ENCODE results near the gene EDA. TPM values are rescaled to one million over a fixed set of nuclear protein-coding genes. Genes with fewer than 3 reads are reported as not detected.
A peak's percentile ranks its signal among the peaks of the same experiment; 100 is the strongest.

Gene EDA
- total RNA-seq, 1 donor from 2014 or later = 1.8 TPM

DNA sequence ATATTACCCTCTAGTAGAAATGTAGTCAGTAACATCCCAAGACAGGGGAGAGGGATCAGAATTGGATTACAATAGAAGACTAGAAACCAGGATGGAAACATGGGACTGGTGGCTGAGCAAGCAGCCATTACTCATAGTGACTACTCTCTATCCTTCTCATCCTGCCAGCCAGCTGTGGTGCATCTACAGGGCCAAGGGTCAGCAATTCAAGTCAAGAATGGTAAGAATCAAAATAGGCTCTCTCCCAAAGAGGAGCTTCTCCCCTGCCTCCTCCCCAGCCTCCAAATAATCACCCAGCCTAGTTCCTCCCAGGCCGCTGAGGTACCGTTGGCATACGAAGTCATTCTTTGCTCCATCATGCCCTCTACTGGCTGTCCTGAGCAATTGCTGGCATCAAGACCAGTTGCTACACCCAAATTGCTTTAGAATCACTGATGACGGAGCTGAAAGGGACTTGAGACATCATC, 414.4 kb downstream of the EDA start:
- H3K4me3 Mint-ChIP-seq = no peak overlapping the region
- intact Hi-C loops (cut with micrococcal nuclease) = loop anchor here (2.0 kb wide), 1 partner anchor 492 kb away; no protein-coding TSS in a partner anchor
- peak; percentile 83 for DNase-seq
- peaks cover 20% of the 10 kb centered on the region for H3K4me1 Mint-ChIP-seq
- H3K27me3 Mint-ChIP-seq = no peaks in the 10 kb centered on the region
- H3K9me3 Mint-ChIP-seq = no peaks in the 10 kb centered on the region
- H3K27ac Mint-ChIP-seq = no peak overlapping the region
- H3K36me3 Mint-ChIP-seq (ENCODE audit: low read depth) = no peaks in the 10 kb centered on the region

GRCh38 chrX:70032792-70033191, 416.9 kb downstream of the EDA start:
- H3K36me3 Mint-ChIP-seq (ENCODE audit: low read depth) = no peaks in the 10 kb centered on the region
- H3K27ac Mint-ChIP-seq = no peak overlapping the region
- peaks cover 7% of the 10 kb centered on the region for H3K4me1 Mint-ChIP-seq
- no peaks in the 10 kb centered on the region for H3K27me3 Mint-ChIP-seq
- DNase-seq = no peak
- H3K4me3 Mint-ChIP-seq = no peak overlapping the region
- no peaks in the 10 kb centered on the region for H3K9me3 Mint-ChIP-seq
- intact Hi-C loops (cut with micrococcal nuclease) = loop anchor here (1.0 to 2.0 kb wide), 2 partner anchors 64 to 101 kb away; partner anchors contain the start of gene IGBP1

GRCh38 chrX:70033348-70034051, 417.6 kb downstream of the EDA start:
- Mint-ChIP-seq H3K27ac (no peak overlapping the region), H3K27me3 (no peaks in the 10 kb centered on the region), H3K4me3 (no peak overlapping the region), H3K4me1 (peaks cover 7% of the 10 kb centered on the region), H3K36me3 (ENCODE audit: low read depth) (no peaks in the 10 kb centered on the region), H3K9me3 (no peaks in the 10 kb centered on the region)
- intact Hi-C loops (cut with micrococcal nuclease) = loop anchor here (1.0 to 2.0 kb wide), 2 partner anchors 63 to 100 kb away; partner anchors contain the start of gene IGBP1
- DNase-seq = peak; percentile 71

DNA sequence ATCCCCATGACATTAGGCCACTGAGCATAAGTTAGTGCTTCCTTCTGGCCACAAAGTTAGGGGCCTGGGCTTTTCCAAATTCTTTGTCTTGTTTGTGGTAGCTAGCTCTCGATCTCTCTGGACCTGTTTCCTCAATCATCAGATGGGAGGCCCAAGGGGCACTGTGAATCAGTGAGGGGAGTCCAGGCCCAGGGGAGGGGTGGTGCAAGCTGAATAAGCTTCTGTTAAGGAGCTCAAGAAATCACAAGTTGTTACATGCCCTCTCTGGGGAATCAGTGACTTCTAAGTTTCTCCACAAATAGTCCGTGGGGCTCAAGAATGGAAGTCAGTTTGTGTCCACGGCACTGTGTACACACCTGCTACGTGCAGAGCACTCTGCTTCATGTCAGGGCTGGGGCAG, 418.7 kb downstream of the EDA start:
- H3K4me1 Mint-ChIP-seq = peaks cover 7% of the 10 kb centered on the region
- no peak overlapping the region for H3K27ac Mint-ChIP-seq
- DNase-seq = no peak
- H3K4me3 Mint-ChIP-seq = no peak overlapping the region
- no peaks in the 10 kb centered on the region for H3K27me3 Mint-ChIP-seq
- H3K9me3 Mint-ChIP-seq = no peaks in the 10 kb centered on the region
- H3K36me3 Mint-ChIP-seq (ENCODE audit: low read depth) = no peaks in the 10 kb centered on the region
- intact Hi-C loops (cut with micrococcal nuclease) = no loop called here

DNA sequence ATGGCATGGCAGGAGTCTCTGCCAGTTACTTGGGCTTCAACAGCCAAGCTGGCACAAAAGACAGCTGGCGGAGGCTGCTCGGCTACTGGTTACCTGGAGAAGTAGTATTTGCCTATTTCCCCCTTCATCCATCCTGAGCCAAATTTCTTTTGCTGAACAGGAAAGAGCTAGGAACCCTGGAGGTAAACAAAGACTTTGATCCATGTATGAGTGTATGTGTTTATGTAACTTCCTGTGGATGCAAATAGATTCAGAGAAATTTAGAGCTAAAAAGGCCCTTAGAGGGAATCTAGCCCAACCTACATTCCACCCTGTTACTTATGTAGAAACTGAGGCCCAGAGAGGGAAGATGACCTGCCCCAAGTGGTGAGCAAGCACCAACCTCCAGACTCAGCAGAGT, 422.6 kb downstream of the EDA start:
- DNase-seq = no peak
- intact Hi-C loops (cut with micrococcal nuclease) = no loop called here
- Mint-ChIP-seq H3K36me3 (ENCODE audit: low read depth) (no peaks in the 10 kb centered on the region), H3K27me3 (no peaks in the 10 kb centered on the region), H3K4me1 (no peaks in the 10 kb centered on the region), H3K4me3 (no peak overlapping the region), H3K9me3 (no peaks in the 10 kb centered on the region), H3K27ac (no peak overlapping the region)

DNA sequence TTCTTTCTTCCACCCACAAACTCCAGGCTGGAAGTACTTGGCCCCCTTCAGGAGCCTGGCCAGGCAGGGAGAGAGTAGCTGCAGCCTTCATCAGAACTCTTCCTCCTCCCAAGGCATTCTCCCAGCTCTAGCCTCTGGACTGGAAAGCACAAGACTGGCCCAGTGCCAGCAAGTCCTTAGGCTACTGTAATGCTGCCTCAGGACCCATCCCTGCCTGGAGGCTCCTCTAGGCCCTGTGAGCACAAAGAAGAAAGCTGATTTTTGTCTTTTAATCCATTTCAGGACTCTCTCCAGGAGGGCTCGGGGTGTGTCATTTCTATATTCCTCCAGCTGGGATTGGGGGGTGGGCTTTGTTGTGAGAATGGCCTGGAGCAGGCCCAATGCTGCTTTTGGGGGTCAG, 423.0 kb downstream of the EDA start:
- H3K4me3 Mint-ChIP-seq = no peak overlapping the region
- H3K27ac Mint-ChIP-seq = no peak overlapping the region
- no peaks in the 10 kb centered on the region for H3K4me1 Mint-ChIP-seq
- H3K27me3 Mint-ChIP-seq = no peaks in the 10 kb centered on the region
- H3K9me3 Mint-ChIP-seq = no peaks in the 10 kb centered on the region
- no peak for DNase-seq
- intact Hi-C loops (cut with micrococcal nuclease) = no loop called here
- no peaks in the 10 kb centered on the region for H3K36me3 Mint-ChIP-seq (ENCODE audit: low read depth)

- no peak overlapping the region for H3K27ac Mint-ChIP-seq
- intact Hi-C loops (cut with micrococcal nuclease) = no loop called here
- H3K4me1 Mint-ChIP-seq = no peaks in the 10 kb centered on the region
- no peak overlapping the region for H3K4me3 Mint-ChIP-seq
- no peaks in the 10 kb centered on the region for H3K27me3 Mint-ChIP-seq
- DNase-seq = no peak
- no peaks in the 10 kb centered on the region for H3K36me3 Mint-ChIP-seq (ENCODE audit: low read depth)
- H3K9me3 Mint-ChIP-seq = no peaks in the 10 kb centered on the region
These were observed 423.8 kb downstream of the EDA start for GRCh38 chrX:70039758-70040157.

DNA sequence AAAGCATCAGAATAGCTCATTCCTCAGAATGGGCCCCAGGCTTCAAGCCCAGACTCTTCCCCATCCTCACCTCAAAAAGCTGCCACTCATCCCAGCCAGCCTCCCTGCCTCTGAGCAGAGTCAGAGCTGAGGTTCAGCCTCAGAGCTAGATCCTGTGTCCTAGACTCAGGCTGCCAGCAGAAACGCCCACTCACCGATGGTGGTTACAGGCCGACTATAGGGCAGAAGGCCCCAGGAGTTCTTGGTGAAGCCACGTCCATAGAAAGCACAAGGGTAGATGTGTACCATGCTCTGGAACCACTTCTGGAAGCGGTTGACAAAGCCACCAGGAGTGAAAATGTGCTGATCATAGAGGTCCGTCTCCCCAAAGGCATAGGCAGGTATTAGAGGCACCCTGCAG, 426.1 kb downstream of the EDA start:
- intact Hi-C loops (cut with micrococcal nuclease) = no loop called here
- Mint-ChIP-seq H3K27ac (no peak overlapping the region), H3K4me1 (no peaks in the 10 kb centered on the region), H3K27me3 (no peaks in the 10 kb centered on the region), H3K9me3 (no peaks in the 10 kb centered on the region), H3K4me3 (no peak overlapping the region), H3K36me3 (ENCODE audit: low read depth) (no peaks in the 10 kb centered on the region)
- no peak for DNase-seq

- no peaks in the 10 kb centered on the region for H3K36me3 Mint-ChIP-seq (ENCODE audit: low read depth)
- H3K27ac Mint-ChIP-seq = no peak overlapping the region
- H3K9me3 Mint-ChIP-seq = no peaks in the 10 kb centered on the region
- no peaks in the 10 kb centered on the region for H3K27me3 Mint-ChIP-seq
- DNase-seq = no peak
- intact Hi-C loops (cut with micrococcal nuclease) = no loop called here
- H3K4me1 Mint-ChIP-seq = no peaks in the 10 kb centered on the region
- no peak overlapping the region for H3K4me3 Mint-ChIP-seq
These were observed 426.8 kb downstream of the EDA start for GRCh38 chrX:70042399-70043371.

DNA sequence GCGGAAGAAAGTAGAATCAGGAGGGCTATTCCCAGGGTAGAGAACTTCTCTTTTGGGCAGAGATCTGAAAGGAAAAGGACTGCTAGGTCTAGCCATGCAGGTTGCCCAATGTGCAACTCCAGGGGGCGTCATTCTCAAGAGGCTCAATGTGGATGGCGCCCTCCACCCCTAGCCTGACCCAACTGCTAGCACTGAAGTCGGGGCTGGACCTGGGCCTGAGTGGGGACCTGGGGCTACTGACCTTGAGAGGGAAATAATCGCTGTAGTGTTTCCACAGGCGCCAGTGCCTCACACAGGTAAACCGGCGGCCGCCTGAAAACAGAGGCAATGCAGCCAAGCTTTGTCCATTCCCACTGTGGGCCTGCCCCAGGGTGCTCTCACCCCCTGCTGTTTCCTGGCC, 427.8 kb downstream of the EDA start:
- no peaks in the 10 kb centered on the region for H3K9me3 Mint-ChIP-seq
- H3K27me3 Mint-ChIP-seq = no peaks in the 10 kb centered on the region
- H3K4me1 Mint-ChIP-seq = no peaks in the 10 kb centered on the region
- no peak overlapping the region for H3K27ac Mint-ChIP-seq
- no peaks in the 10 kb centered on the region for H3K36me3 Mint-ChIP-seq (ENCODE audit: low read depth)
- H3K4me3 Mint-ChIP-seq = no peak overlapping the region
- intact Hi-C loops (cut with micrococcal nuclease) = no loop called here
- no peak for DNase-seq

GRCh38 chrX:70044541-70045245, 428.8 kb downstream of the EDA start:
- no peaks in the 10 kb centered on the region for H3K36me3 Mint-ChIP-seq (ENCODE audit: low read depth)
- H3K9me3 Mint-ChIP-seq = no peaks in the 10 kb centered on the region
- intact Hi-C loops (cut with micrococcal nuclease) = no loop called here
- H3K4me3 Mint-ChIP-seq = no peak overlapping the region
- DNase-seq = no peak
- H3K27ac Mint-ChIP-seq = no peak overlapping the region
- no peaks in the 10 kb centered on the region for H3K4me1 Mint-ChIP-seq
- no peaks in the 10 kb centered on the region for H3K27me3 Mint-ChIP-seq

DNA sequence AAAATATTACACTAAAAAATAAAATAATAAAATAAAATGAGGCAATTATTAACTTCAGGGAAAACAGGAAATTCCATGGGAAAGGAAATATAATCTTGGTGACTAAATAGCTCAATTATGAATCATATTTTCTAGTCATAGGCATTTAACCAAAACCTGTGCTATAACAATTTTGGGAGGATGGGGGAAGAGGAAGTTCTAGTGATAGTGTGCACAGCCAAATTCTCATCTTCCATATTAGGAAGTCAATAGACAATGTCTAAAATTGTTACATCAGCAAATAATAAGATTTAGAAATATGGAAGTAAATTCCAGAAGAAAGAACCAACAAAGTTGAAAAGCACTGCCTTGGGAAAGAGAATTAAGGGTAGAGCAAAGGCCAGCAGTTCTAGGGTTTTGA, 431.1 kb downstream of the EDA start:
- H3K27me3 Mint-ChIP-seq = no peaks in the 10 kb centered on the region
- DNase-seq = no peak
- no peak overlapping the region for H3K27ac Mint-ChIP-seq
- intact Hi-C loops (cut with micrococcal nuclease) = no loop called here
- no peaks in the 10 kb centered on the region for H3K9me3 Mint-ChIP-seq
- no peaks in the 10 kb centered on the region for H3K36me3 Mint-ChIP-seq (ENCODE audit: low read depth)
- no peak overlapping the region for H3K4me3 Mint-ChIP-seq
- no peaks in the 10 kb centered on the region for H3K4me1 Mint-ChIP-seq

DNA sequence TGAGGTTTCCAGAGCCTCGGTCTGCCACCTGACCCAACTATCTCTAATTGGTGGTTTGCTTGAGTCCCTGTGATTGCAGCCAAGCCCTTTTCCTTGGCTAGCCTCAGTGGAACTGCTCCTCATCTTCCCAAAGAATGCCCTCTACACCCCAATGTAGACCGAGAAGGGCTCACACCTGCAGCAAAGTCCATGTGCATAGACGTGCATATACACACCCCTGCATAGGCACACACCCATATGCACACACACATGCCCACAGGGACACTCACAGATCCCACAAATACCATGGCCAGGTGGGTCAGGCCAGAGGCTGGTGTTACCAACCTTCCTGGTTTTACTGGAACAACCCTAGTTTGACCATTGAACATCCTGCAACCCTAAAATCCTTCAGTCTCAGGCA, 433.5 kb downstream of the EDA start:
- Mint-ChIP-seq H3K9me3 (no peaks in the 10 kb centered on the region), H3K4me1 (no peaks in the 10 kb centered on the region), H3K27ac (no peak overlapping the region), H3K36me3 (ENCODE audit: low read depth) (no peaks in the 10 kb centered on the region), H3K4me3 (no peak overlapping the region), H3K27me3 (no peaks in the 10 kb centered on the region)
- DNase-seq = no peak
- intact Hi-C loops (cut with micrococcal nuclease) = no loop called here

- Mint-ChIP-seq H3K4me1 (no peaks in the 10 kb centered on the region), H3K27ac (no peak within 1 kb of the TSS), H3K36me3 (ENCODE audit: low read depth) (no peaks in the 10 kb centered on the region), H3K27me3 (no peaks in the 10 kb centered on the region), H3K9me3 (no peaks in the 10 kb centered on the region), H3K4me3 (no peak within 1 kb of the TSS)
- no peak for DNase-seq
- intact Hi-C loops (cut with micrococcal nuclease) = no loop called here
These were observed 434.0 kb downstream of the EDA start, which contains the start of gene AWAT2 for GRCh38 chrX:70049925-70050324. AWAT2 (minus strand) TSS chrX:70049938; CDS start chrX:70049932, 6 bp downstream.

Measured in activated CD4-positive, alpha-beta T cell treated with anti-CD3 and anti-CD28 coated beads, Interleukin-2, amount 10 ng/mL, durations not matched to agents 24 days and 14 days (primary cell).